HG02970 (cell line): ENCODE data around the gene RAB7A.
"Not testable (repeated sequence)": the region's sequence is repeated elsewhere in the genome, so short reads cannot be mapped to it uniquely, and the experiment has no call there.

ENCODE experiments used
- ATAC-seq: cut with Tn5 transposase; IDR thresholded peaks from one replicate; pipeline ENCODE4 v1.9.1; 2021; ENCODE audit warnings: mild to moderate bottlenecking, moderate library complexity, moderate number of reproducible peaks; ENCODE audit not compliant: unreplicated experiment, low FRiP score

The RAB7A gene

GRCh38 chr3:128710816-128711433 lies 15.1 kb upstream of the RAB7A start:
- ATAC-seq = no peak

DNA sequence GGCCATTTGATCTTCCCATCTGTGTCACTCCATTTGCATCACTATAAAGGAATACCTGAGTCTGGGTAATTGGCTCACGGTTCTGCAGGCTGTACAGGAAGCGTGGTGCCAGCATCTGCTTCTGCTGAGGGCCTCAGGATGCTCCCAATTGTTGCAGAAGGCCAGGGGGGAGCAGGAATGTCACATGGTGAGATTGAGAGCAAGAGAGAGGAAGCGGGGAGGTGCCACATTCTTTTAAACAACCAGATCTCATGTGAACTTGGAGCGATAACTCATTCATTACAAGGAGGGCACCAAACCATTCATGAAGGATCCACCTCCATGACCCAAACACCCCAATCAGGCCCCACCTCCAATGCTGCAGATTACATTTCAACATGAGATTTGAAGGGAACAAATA lies 13.1 kb upstream of the RAB7A start:
- ATAC-seq = no peak

DNA sequence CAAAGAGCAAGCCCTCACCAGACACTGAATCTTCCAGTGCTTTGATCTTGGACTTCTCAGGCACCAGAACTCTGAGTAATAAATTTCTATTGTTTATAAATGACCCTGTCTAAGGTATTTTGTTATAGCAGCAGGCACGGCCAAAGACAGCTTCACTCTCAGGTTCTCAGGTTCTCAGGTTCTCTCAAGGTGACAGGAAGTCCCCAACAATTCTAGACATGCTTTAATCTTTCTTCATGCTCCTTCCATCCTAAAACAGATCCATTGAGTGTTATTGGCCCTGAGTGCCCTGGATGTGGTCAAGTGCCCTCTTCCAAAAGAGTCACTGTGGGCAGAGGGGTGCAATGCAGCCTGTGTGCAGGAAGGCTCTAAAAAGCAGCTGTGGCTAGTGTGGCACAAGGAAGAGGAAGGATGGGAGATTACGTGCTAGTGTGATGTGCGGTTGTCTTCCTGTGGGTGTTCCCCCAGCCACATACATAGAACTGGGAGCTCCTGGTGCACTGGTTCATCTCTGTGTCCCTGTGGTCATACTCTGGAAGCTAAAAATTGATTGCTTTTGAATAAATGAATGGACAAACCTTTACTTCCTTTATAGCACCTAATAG lies 11.0 kb upstream of the RAB7A start:
- ATAC-seq = no peak

DNA sequence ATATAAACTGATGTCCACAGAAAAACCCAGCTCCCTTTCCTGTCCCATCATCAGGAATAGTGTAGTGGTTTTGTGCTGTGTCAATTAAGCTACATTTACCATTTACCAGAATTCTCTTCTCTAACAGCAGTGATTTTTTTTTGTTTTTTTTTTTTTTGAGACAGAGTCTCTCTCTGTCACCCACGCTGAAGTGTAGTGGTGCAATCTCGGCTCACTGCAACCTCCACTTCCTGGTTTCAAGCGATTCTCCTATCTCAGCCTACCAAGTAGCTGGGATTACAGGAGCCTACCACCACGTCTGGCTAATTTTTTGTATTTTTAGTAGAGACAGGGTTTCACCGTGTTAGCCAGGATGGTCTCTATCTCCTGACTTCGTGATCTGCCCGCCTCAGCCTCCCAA lies 7.1 kb upstream of the RAB7A start:
- not testable (repeated sequence) for ATAC-seq

GRCh38 chr3:128720891-128721290 lies 5.1 kb upstream of the RAB7A start:
- no peak for ATAC-seq

- ATAC-seq = no peak
Observed at GRCh38 chr3:128723477-128723876, 2.5 kb upstream of the RAB7A start.

DNA sequence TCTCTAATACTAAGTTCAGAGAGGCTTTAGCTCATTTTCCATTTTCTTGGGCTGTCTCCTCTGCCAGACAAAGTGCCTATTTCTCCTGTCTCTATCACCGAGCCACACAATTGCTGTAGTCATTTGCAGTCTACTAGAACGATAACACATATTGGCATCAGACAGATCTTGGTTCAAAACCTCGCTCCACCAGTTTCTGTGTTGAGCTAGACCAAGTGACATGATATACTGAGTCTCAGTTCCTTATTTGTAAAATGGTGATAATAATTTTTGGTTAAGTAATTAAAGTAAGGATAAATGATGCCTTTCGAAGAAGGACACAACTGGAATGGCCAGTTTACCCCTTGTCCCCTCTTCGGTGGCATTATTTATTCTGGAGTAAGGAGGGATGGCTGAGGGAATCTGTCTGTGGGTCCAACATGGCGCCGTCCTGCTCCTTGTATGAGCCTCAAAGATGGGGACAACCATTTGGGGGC lies 398 bp upstream of the RAB7A start:
- peak; percentile 5 for ATAC-seq

DNA sequence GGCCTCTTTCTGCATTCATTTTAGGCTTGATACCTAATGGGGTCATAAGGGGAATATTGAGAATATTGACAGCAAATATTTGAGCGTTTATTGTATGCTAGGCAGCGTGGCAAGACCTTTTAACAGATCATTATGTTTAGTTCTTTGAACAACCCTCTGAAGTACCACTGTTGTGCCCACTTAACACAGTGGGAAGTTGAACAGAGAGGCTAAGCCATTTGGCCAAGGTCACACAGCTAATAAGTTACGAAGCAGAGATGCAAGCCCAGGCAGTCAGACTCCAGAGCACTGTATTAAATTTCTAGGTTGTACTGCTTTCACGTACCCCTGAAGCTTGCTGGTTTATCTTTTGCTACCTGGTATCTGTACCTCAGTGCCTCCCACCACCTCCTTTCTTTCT lies 1.1 kb downstream of the RAB7A start:
- no peak for ATAC-seq

GRCh38 chr3:128727485-128727884 lies 1.5 kb downstream of the RAB7A start:
- no peak for ATAC-seq

DNA sequence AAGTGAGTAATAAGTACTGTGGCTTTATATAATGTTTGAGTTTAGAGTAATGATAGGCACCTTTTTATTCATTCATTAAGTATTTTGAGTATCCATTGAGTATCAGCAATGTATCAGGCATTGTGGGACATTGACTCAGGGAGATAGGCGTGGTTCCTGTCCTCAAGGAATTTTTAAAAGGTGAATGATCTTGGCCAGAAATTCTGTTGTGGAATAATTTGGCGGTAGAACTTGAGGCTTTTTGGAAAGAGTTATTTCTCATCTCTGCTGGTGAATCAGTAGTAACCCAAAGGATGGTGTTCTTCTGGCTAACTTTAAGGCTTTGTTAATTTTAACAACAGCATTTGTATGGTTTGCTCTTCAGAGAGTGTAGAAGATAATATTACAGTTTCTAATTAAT lies 2.0 kb downstream of the RAB7A start:
- ATAC-seq = no peak

DNA sequence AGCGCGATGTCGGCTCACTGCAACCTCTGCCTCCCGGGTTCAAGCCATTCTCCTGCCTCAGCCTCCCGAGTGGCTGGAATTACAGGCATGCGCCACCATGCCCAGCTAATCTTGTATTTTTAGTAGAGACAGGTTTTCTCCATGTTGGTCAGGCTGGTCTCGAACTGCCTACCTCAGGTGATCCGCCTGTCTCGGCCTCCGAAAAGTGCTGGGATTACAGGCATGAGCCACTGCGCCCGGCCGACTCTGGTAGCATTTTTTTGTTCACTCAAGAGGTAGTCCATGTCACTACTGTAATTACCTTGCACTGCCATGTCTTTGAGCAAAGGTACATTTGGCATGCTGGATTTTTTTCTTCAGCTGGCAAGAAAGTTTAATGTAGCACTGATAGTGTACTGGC lies 2.5 kb downstream of the RAB7A start:
- not testable (repeated sequence) for ATAC-seq

- ATAC-seq = no peak
Observed at GRCh38 chr3:128730471-128730870, 4.5 kb downstream of the RAB7A start.

- ATAC-seq = no peak
Observed at GRCh38 chr3:128734523-128735189, 8.7 kb downstream of the RAB7A start.

GRCh38 chr3:128735287-128735686 lies 9.3 kb downstream of the RAB7A start:
- ATAC-seq = no peak

DNA sequence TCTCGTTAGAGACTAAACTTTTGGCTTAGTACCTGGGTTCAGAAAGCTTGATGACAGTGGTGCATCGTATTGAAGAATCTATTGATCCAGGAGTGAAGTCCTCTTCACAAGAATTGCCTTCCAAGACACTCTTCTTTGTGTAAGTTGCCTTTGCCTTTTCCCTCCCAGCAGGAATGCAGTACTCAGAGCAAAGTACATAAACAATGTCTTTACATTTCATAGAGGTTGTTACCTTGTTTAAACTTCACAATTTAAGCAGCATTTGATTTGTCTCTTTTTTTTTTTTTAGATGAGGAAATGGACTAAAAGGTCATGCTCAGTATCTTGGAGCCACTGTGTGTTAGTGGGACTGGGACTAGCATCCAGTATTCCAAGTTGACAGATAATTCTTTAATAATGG lies 9.9 kb downstream of the RAB7A start:
- ATAC-seq = no peak

GRCh38 chr3:128736601-128737000 lies 10.6 kb downstream of the RAB7A start:
- no peak for ATAC-seq

DNA sequence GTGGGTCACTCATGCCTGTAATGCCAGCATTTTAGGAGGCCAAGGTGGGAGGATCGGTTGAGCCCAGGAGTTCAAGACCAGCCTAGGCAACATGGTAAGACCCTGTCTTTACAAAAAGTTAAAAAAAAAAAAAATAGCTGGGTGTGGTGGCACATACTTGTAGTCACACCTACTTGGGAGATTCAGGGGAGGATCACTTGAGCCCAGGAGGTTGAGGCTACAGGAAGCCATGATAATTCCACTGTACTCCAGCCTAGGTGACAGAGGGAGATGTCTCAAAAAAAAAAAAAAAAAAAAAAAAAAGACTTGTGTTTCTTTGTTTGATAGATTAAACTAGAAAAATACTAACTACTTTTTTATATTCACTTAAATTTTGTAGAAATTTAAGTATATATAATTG lies 14.6 kb downstream of the RAB7A start:
- ATAC-seq = no peak

DNA sequence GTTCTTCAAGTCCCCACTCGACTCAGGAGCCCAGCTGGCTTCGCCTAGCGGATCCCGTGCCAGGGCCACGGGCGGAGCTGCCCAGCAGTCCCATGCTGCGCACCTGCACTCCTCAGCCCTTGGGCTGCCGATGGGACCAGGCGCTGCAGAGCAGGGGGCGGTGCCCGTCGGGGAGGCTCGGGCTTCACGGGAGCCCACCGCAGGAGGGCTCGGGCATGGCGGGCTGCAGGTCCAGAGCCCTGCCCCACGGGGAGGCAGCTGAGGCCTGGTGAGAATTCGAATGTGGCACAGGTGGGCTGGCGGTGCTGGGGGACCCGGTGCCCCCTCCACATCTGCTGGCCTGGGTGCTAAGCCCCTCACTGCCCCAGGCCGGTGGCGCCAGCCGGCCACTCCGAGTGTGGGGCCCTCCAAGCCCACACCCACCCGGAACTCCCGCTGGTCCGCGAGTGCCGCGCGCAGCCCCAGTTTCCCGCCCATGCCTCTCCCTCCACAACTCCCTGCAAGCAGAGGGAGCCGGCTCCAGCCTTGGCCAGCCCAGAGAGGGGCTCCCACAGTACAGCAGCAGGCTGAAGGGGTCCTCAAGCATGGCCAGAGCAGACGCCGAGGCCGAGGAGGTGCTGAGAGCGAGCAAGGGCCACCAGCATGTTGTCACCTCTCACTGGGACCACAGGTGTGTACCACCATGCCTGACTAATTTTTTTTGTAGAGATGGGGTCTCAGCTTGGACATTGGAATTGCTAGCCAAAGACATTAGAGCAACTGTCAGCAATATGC lies 17.0 kb downstream of the RAB7A start:
- no peak for ATAC-seq

GRCh38 chr3:128745742-128746141 lies 19.8 kb downstream of the RAB7A start:
- ATAC-seq = no peak

GRCh38 chr3:128746881-128747280 lies 20.9 kb downstream of the RAB7A start:
- no peak for ATAC-seq

DNA sequence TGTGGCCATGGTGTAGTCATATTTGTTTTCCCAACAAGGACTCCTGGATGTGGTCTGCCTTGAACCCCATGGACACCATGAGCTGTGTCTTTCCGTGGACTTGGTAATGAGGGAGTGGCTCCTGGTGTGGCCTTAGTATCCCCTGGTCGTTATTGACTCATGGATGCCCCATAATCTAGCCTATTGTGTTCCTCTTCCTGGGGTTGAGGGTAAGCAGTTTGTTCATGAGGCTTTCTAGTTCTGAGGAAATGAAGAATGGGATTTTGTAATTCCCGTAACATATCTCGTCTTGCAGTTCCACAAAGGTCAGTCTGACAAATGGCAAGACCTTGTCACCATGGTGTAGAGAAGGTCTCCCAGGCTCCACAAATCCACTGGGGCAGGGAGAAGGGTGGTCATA lies 22.6 kb downstream of the RAB7A start:
- ATAC-seq = no peak
